ENCODE results near the gene OR10C1. TPM values are rescaled to one million over a fixed set of nuclear protein-coding genes. Genes with fewer than 3 reads are reported as not detected.

OR10C1 gene
- total RNA-seq, 2 experiments from 2014 or later = not detected

GRCh38 chr6:29451471-29452193, 12.5 kb downstream of the OR10C1 start:
- H3K9me3 Mint-ChIP-seq = no peaks in the 10 kb centered on the region
- no peak overlapping the region for H3K27ac Mint-ChIP-seq
- DNase-seq = no peak
- POLR2A ChIA-PET = no interaction called here
- ATAC-seq (ENCODE audit: low read depth) = no peak
- no peaks in the 10 kb centered on the region for H3K4me1 Mint-ChIP-seq
- H3K4me3 Mint-ChIP-seq = no peak overlapping the region
- H3K27me3 Mint-ChIP-seq = peaks cover 8% of the 10 kb centered on the region
- no peaks in the 10 kb centered on the region for H3K36me3 Mint-ChIP-seq

DNA sequence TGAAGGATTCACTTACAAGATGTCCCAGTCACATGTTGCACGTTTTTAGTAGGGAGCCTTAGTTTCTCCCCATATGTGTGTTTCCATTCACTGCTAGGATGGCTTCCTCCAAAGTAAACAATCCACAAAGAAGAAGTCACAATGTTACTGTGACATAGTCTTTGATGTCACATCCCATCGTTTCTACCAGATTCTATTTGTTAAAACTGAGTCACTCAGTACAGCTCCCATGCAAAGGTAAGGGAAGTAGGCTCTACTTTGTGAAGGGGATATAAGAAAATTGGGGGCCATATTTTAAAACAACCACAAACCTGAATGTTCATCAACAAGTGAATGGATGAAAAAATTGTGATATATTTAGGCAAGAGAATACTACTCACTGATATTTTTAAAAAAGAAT, 17.9 kb downstream of the OR10C1 start, which contains the start of the genes OR11A1 and OR2H1:
OR11A1 (minus strand) TSS at position 101 of the 400 bp plus-strand sequence. CDS start 29,430 bp downstream, outside the sequence.
OR2H1 (plus strand) TSS at position 185 of the 400 bp plus-strand sequence. CDS start 4,615 bp downstream, outside the sequence.
- H3K27ac Mint-ChIP-seq = no peak within 1 kb of the TSS
- H3K4me3 Mint-ChIP-seq = no peak within 1 kb of the TSS
- ATAC-seq (ENCODE audit: low read depth) = no peak
- peaks cover 2% of the 10 kb centered on the region for H3K4me1 Mint-ChIP-seq
- H3K9me3 Mint-ChIP-seq = no peaks in the 10 kb centered on the region
- DNase-seq = no peak
- H3K27me3 Mint-ChIP-seq = peaks cover 15% of the 10 kb centered on the region
- no peaks in the 10 kb centered on the region for H3K36me3 Mint-ChIP-seq
- POLR2A ChIA-PET = no interaction called here

DNA sequence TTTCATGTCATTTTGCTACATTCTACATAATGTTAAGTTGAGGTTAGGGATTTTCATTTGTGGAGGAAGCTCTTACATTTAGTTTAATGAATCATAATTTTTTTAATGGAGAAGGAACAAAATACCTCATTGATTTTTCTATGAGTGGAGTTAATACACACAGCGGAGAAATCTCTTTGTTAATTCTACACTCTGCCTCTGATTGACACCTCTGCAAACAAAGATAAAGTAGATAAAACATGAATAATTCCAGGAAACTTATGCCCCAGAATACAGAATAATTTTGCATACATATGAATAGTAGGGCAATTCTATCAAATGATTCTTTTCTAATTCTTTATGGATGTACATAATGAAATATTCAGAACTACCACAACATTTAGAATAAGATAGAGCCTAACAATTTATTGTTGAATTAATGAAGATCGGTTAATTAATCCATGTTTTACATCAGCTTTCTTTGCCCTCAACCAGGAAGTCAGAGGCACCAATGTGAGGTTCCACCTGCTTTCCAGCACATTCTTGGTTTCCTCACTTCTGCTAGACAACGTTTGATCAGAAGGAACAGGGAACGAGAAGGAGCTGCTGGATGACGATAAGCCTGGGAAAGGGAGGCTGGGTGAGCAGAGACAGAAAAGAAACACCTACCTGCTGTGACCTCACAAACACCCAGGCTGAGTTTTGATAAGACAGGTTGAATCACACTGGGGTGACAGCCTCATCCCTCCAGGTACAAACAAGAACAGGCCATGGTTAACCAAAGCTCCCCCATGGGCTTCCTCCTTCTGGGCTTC, 22.1 kb downstream of the OR10C1 start:
- POLR2A ChIA-PET = no interaction called here
- peaks cover 12% of the 10 kb centered on the region for H3K27me3 Mint-ChIP-seq
- H3K36me3 Mint-ChIP-seq = no peaks in the 10 kb centered on the region

DNA sequence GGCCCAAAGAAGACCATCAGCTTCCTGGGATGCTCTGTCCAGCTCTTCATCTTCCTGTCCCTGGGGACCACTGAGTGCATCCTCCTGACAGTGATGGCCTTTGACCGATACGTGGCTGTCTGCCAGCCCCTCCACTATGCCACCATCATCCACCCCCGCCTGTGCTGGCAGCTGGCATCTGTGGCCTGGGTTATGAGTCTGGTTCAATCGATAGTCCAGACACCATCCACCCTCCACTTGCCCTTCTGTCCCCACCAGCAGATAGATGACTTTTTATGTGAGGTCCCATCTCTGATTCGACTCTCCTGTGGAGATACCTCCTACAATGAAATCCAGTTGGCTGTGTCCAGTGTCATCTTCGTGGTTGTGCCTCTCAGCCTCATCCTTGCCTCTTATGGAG, 22.9 kb downstream of the OR10C1 start:
- Mint-ChIP-seq H3K36me3 (no peaks in the 10 kb centered on the region), H3K9me3 (no peaks in the 10 kb centered on the region), H3K27me3 (peaks cover 15% of the 10 kb centered on the region), H3K4me1 (peaks cover 2% of the 10 kb centered on the region), H3K27ac (no peak overlapping the region), H3K4me3 (no peak overlapping the region)
- POLR2A ChIA-PET = no interaction called here
- DNase-seq (no peak), ATAC-seq (ENCODE audit: low read depth) (no peak)

More for the DNA sequence above, 22.1 kb downstream of the OR10C1 start:
- no peaks in the 10 kb centered on the region for H3K9me3 Mint-ChIP-seq
- H3K4me1 Mint-ChIP-seq = peaks cover 2% of the 10 kb centered on the region
- no peak for ATAC-seq (ENCODE audit: low read depth)
- H3K4me3 Mint-ChIP-seq = no peak overlapping the region
- DNase-seq = no peak
- H3K27ac Mint-ChIP-seq = no peak overlapping the region

- Mint-ChIP-seq H3K4me3 (no peak overlapping the region), H3K9me3 (no peaks in the 10 kb centered on the region), H3K27me3 (peaks cover 10% of the 10 kb centered on the region), H3K36me3 (no peaks in the 10 kb centered on the region), H3K4me1 (peaks cover 2% of the 10 kb centered on the region), H3K27ac (no peak overlapping the region)
- ATAC-seq (ENCODE audit: low read depth) = no peak
- POLR2A ChIA-PET = no interaction called here
- DNase-seq = no peak
Observed at GRCh38 chr6:29465279-29465678, 26.2 kb downstream of the OR10C1 start.

DNA sequence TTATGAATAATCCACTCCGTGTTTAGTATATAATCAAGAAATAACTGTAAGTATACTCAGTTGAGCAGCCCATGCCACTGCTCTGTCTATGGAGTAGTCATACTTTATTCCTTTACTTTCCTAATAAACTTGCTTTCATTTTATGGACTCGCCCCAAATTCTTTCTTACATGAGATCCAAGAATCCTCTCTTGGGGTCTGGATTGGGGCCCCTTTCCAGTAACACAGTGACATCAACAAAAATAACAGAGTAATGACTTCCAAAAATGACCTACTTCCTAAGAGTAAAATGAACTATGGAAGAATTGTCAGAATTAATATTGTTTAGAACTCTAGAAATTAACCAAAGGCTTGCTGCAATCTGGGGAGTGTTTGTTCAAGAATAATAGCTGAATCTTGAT, 26.7 kb downstream of the OR10C1 start:
- Mint-ChIP-seq H3K27me3 (peaks cover 10% of the 10 kb centered on the region), H3K4me1 (peaks cover 2% of the 10 kb centered on the region), H3K9me3 (no peaks in the 10 kb centered on the region), H3K27ac (no peak overlapping the region), H3K36me3 (no peaks in the 10 kb centered on the region), H3K4me3 (no peak overlapping the region)
- DNase-seq (no peak), ATAC-seq (ENCODE audit: low read depth) (no peak)
- POLR2A ChIA-PET = no interaction called here

DNA sequence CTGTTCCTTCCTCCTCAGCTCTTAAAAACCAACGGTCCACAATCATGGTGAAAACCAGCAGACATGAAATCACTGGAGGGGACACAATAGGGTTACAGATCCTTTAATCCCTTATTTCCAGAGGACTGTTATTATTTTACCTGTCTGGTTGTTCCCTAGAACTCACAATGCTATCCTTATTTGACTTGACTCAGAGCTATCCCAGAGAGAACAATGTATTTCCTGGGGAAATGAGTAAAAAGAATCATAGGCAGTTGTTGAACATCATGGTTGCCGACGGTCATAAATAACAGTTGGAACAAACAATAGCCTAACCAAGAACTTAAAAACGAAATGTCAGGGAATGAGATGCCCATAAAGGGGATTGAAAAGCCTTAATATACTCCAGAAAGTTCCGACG, 27.1 kb downstream of the OR10C1 start:
- POLR2A ChIA-PET = no interaction called here
- Mint-ChIP-seq H3K9me3 (no peaks in the 10 kb centered on the region), H3K36me3 (no peaks in the 10 kb centered on the region), H3K4me3 (no peak overlapping the region), H3K27me3 (peaks cover 6% of the 10 kb centered on the region), H3K4me1 (peaks cover 2% of the 10 kb centered on the region), H3K27ac (no peak overlapping the region)
- no peak for DNase-seq
- no peak for ATAC-seq (ENCODE audit: low read depth)

GRCh38 chr6:29474996-29475395, 35.9 kb downstream of the OR10C1 start:
- H3K4me3 Mint-ChIP-seq = no peak overlapping the region
- no peaks in the 10 kb centered on the region for H3K9me3 Mint-ChIP-seq
- ATAC-seq (ENCODE audit: low read depth) = no peak
- POLR2A ChIA-PET = no interaction called here
- no peak for DNase-seq
- H3K36me3 Mint-ChIP-seq = no peaks in the 10 kb centered on the region
- no peak overlapping the region for H3K27ac Mint-ChIP-seq
- H3K27me3 Mint-ChIP-seq = peaks cover 2% of the 10 kb centered on the region
- peaks cover 2% of the 10 kb centered on the region for H3K4me1 Mint-ChIP-seq

GRCh38 chr6:29477923-29478450, 38.9 kb downstream of the OR10C1 start:
- Mint-ChIP-seq H3K36me3 (no peaks in the 10 kb centered on the region), H3K4me1 (peaks cover 3% of the 10 kb centered on the region), H3K27me3 (peaks cover 11% of the 10 kb centered on the region), H3K4me3 (no peak overlapping the region), H3K27ac (no peak overlapping the region), H3K9me3 (no peaks in the 10 kb centered on the region)
- POLR2A ChIA-PET = no interaction called here
- ATAC-seq (ENCODE audit: low read depth) = no peak
- no peak for DNase-seq

DNA sequence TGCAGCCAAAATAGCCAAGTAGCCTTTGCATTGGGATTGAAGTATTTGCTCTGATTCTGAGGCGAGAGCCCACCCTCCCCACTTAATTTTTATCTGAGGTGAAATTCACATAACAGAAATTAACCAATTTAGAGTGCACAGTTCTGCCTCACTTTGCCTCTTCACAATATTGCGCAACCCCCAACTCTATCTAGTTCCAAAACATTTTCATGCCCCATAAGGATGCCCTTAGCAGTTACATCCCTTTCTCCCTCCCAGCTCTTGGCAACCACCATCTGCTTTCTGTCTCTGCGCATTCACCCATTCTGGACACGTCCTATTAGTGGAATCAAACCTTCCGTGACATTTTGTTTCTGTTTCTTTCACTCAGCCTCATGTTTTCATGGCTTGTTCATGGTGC, 39.6 kb downstream of the OR10C1 start:
- no peak for ATAC-seq (ENCODE audit: low read depth)
- POLR2A ChIA-PET = no interaction called here
- Mint-ChIP-seq H3K4me1 (peaks cover 3% of the 10 kb centered on the region), H3K36me3 (no peaks in the 10 kb centered on the region), H3K27me3 (peaks cover 18% of the 10 kb centered on the region), H3K27ac (no peak overlapping the region), H3K4me3 (no peak overlapping the region), H3K9me3 (no peaks in the 10 kb centered on the region)
- DNase-seq = no peak

DNA sequence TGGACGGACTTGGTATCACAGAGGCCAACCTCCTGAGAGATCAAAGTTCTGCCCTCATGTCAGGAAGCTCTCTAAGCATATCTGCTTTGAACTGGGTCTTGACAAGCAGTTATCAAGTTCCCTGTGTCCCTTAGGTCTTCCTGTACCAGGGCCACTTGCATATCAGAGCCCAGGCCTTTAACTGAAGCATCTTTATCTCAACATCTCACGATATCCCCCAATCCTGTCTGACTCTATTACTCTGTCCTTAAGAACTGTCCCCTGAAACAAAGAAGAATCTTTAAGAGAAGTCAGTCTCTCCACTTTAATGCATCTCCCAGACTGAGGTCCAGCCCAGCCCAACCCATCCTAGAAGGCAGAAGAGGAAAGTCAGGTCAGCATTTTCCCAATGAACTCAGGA, 40.5 kb downstream of the OR10C1 start:
- Mint-ChIP-seq H3K4me1 (peaks cover 3% of the 10 kb centered on the region), H3K27me3 (peaks cover 19% of the 10 kb centered on the region), H3K27ac (no peak overlapping the region), H3K4me3 (no peak overlapping the region), H3K36me3 (no peaks in the 10 kb centered on the region), H3K9me3 (no peaks in the 10 kb centered on the region)
- DNase-seq (no peak), ATAC-seq (ENCODE audit: low read depth) (no peak)
- POLR2A ChIA-PET = no interaction called here

DNA sequence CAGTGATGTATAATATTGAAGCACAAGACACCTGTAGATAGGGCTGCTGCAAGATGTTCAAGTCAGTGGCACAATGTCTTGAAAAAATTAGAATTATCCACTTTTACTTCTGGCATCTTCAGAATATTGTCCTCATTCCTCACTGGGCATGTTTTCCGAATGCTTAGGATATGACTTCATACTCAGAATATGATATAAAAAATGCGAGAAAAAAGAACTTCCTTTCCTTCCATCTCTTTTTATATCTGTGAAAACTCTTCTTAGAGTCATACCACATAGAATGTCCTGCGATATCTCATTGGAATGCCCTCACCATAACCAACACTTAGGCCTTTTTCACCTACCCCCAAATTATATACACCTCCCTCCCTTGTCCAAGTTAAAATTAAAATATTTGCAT, 44.1 kb downstream of the OR10C1 start:
- ATAC-seq (ENCODE audit: low read depth) = no peak
- Mint-ChIP-seq H3K27ac (no peak overlapping the region), H3K36me3 (no peaks in the 10 kb centered on the region), H3K4me1 (peaks cover 3% of the 10 kb centered on the region), H3K27me3 (peaks cover 25% of the 10 kb centered on the region), H3K9me3 (no peaks in the 10 kb centered on the region), H3K4me3 (no peak overlapping the region)
- POLR2A ChIA-PET = no interaction called here
- DNase-seq = no peak

DNA sequence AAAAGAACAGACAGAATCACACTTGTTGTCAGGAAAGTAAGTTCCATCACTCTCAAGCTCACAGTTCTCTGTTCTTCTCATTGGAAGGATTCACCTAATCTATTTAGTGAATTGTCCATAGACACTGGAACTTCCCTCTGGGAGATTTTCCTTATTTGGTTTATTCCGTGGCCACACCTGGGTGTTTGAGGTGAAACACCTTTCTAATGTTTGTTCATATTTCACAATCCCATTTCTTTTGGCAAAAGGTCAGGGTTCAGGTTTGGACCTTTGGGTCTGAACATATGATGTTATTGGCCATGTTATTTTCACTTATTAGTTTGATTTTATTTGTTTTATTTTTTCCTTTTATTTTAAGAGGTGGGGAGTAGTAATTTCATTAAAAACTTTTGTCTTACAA, 44.6 kb downstream of the OR10C1 start:
- peaks cover 25% of the 10 kb centered on the region for H3K27me3 Mint-ChIP-seq
- H3K9me3 Mint-ChIP-seq = no peaks in the 10 kb centered on the region
- POLR2A ChIA-PET = no interaction called here
- no peak for DNase-seq
- no peak overlapping the region for H3K4me3 Mint-ChIP-seq
- no peaks in the 10 kb centered on the region for H3K36me3 Mint-ChIP-seq
- H3K27ac Mint-ChIP-seq = no peak overlapping the region
- peaks cover 3% of the 10 kb centered on the region for H3K4me1 Mint-ChIP-seq
- no peak for ATAC-seq (ENCODE audit: low read depth)

DNA sequence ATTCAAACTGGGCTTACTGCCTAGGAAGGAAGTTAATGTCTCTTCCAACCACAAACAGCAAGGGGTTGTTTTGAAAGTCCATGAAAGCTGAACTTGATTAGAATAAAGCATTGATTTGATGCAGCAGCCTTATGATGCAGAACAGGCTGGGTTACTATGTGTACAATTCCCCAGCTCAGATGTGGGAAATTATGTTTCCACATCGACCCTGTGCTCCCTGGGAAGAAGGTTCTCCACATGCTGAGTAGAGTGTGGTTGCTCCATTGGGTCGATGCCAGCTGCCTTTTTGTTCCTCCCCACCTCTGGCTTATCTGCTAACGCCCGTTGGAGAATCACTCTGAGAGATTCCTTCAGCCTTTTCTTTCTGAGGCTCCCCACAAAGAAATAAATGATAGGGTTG, 47.5 kb downstream of the OR10C1 start:
- Mint-ChIP-seq H3K4me3 (no peak overlapping the region), H3K9me3 (peaks cover 1% of the 10 kb centered on the region), H3K4me1 (no peaks in the 10 kb centered on the region), H3K27ac (no peak overlapping the region), H3K36me3 (no peaks in the 10 kb centered on the region), H3K27me3 (peaks cover 25% of the 10 kb centered on the region)
- DNase-seq (no peak), ATAC-seq (ENCODE audit: low read depth) (no peak)
- POLR2A ChIA-PET = no interaction called here
